Ovary (tissue), 9 donors: ENCODE measurements around the gene NRXN3. TPM values are rescaled to one million over a fixed set of nuclear protein-coding genes. Genes with fewer than 3 reads are reported as not detected.

Experiments
- DNase-seq, 5 donors: peaks; one replicate each; pipeline ENCODE4 v3.0.0-alpha.2; 2019 to 2020
- H3K27ac ChIP-seq, 2 donors: fragments of 200-600 bp; one replicate each; pipeline versions ENCODE4 v1.5.1 to v1.8.0; 2019 to 2022
- H3K27me3 ChIP-seq: fragments of 200-600 bp; one replicate; pipeline ENCODE4 v1.8.0; 2022
- H3K36me3 ChIP-seq: fragments of 200-600 bp; sonication (generic); one replicate; pipeline ENCODE4 v1.5.1; 2019
- H3K4me1 ChIP-seq: one replicate; pipeline ENCODE4 v1.8.1; 2013; ENCODE audit warnings: mild to moderate bottlenecking, moderate library complexity; ENCODE audit not compliant: insufficient read depth
- H3K4me3 ChIP-seq: fragments of 200-600 bp; sonication (generic); one replicate; pipeline ENCODE4 v1.5.1; 2017
- H3K9me3 ChIP-seq, 2 donors: fragments of 200-600 bp in 1 of 2; sonication (generic) in 1 of 2; one replicate each; pipeline versions ENCODE4 v1.5.1 to v1.8.1; 2013 to 2019; ENCODE audit warnings: mild to moderate bottlenecking in 1 of 2, moderate library complexity in 1 of 2
- CTCF ChIP-seq, 3 donors: fragments of 450-650 bp in 2 of 3; fragments of 200-600 bp in 1 of 3; IDR thresholded peaks; one replicate each; pipeline versions ENCODE4 v1.5.1 to v1.8.0; 2016 to 2022; ENCODE audit warnings: antibody characterized with exemption in 3 of 3, mild to moderate bottlenecking in 1 of 3
- EP300 ChIP-seq: sonication (generic); formaldehyde crosslinking; IDR thresholded peaks from one replicate; pipeline ENCODE4 v1.6.1; 2017; ENCODE audit warnings: antibody characterized with exemption
- POLR2A ChIP-seq: fragments of 450-650 bp; IDR thresholded peaks from one replicate; pipeline ENCODE4 v1.6.1; 2017; ENCODE audit warnings: antibody characterized with exemption, mild to moderate bottlenecking, moderate library complexity
- WGBS, 3 donors: extraction: QIAGEN DNeasy Blood & Tissue Kit in 1 of 3; methylation state at CpG; one replicate each; pipeline versions ENCODE4 v1.1.5 to v1.1.7; 2013 to 2017; 5-methylcytosine and 5-hydroxymethylcytosine counted together
- intact Hi-C, 4 donors: fragments of 100-400 bp; cut with DNase I; formaldehyde crosslinking; loops; one replicate each; pipeline versions ENCODE4 v1.11.0 to v1.15.1; 2022 to 2023
- polyA plus RNA-seq, 2 donors: library from polyadenylated mRNA; stranded (reverse); fragments of 200-250 nt in 1 of 2; fragments of 350-450 nt in 1 of 2; fragmentation: Illumina TruSeq in 1 of 2; extraction: RNeasy Lipid Tissue Mini Kit (QIAGEN cat#74804) in 1 of 2; gene quantifications; one replicate each; pipeline ENCODE4 v1.2.3, GENCODE V29; 2013 to 2014
- total RNA-seq, 7 donors: library from RNA; depleted of rRNA in 2 of 7; stranded (reverse); fragments of >200 nt in 2 of 7; fragmentation: NEBNext Ultra II Directional in 3 of 7; extraction: Animal tissue kit (Norgen Biotek cat#: 25700) in 3 of 7; gene quantifications; one replicate each; pipeline versions ENCODE4 v1.1.0 to v1.2.4, GENCODE V29; 2016 to 2023
- donor health status: DM: no; HTN: no; CAD: no; lungs with moderate emphysema.
- donor health status: DM: no; HTN: no; CAD: no.
- donor health status: Bipolar disorder and iron deficiency.
- donor health status: DM: yes; HTN: yes; CAD: no.
- donor health status: DM: no; HTN: no; CAD: no.
- donor health status: DM: yes; HTN: yes; CAD: no.

The NRXN3 gene
- total and polyA plus RNA-seq, 9 donors: 0.28 to 6.2 (median 0.82) TPM

GRCh38 chr14:79417961-79418360, 1247.8 kb downstream of the NRXN3 start:
- intact Hi-C loops: no loop called here

GRCh38 chr14:79418649-79419415, 1248.7 kb downstream of the NRXN3 start:
- H3K27me3 ChIP-seq: no peaks in the 10 kb centered on the region
- DNase-seq: no peak
- H3K4me1 ChIP-seq: no peaks in the 10 kb centered on the region
- H3K27ac ChIP-seq: no peak overlapping the region
- no peaks in the 10 kb centered on the region for H3K9me3 ChIP-seq
- intact Hi-C loops: no loop called here
- H3K4me3 ChIP-seq: no peak overlapping the region
- WGBS, 3 donors: 69 to 83% (median 77%) methylated on average over 5 of the region's 5 CpGs
- H3K36me3 ChIP-seq: no peaks in the 10 kb centered on the region
- TF ChIP-seq CTCF (IDR thresholded peaks at IDR 0.05) (no peak), EP300 (no peak), POLR2A (no peak)

More at GRCh38 chr14:79417961-79418360, 1247.8 kb downstream of the NRXN3 start:
- Histone ChIP-seq H3K27ac (no peak overlapping the region), H3K9me3 (no peaks in the 10 kb centered on the region), H3K4me1 (no peaks in the 10 kb centered on the region), H3K4me3 (no peak overlapping the region), H3K36me3 (no peaks in the 10 kb centered on the region), H3K27me3 (no peaks in the 10 kb centered on the region)
- 72 to 82% (median 79%) methylated on average over 2 of the region's 2 CpGs for WGBS, 3 donors
- DNase-seq: no peak
- no peak for TF ChIP-seq POLR2A
- TF ChIP-seq EP300: no peak
- TF ChIP-seq CTCF (IDR thresholded peaks at IDR 0.05): no peak

- no peaks in the 10 kb centered on the region for H3K4me1 ChIP-seq
- DNase-seq: no peak
- intact Hi-C loops: no loop called here
- H3K4me3 ChIP-seq: no peak overlapping the region
- H3K9me3 ChIP-seq: no peaks in the 10 kb centered on the region
- H3K27ac ChIP-seq: no peak overlapping the region
- H3K36me3 ChIP-seq: no peaks in the 10 kb centered on the region
- no peaks in the 10 kb centered on the region for H3K27me3 ChIP-seq
- 72 to 80% (median 73%) methylated on average over 1 of the region's 1 CpG for WGBS, 3 donors
- TF ChIP-seq CTCF (IDR thresholded peaks at IDR 0.05): no peak
Observed at GRCh38 chr14:79419571-79420327, 1249.6 kb downstream of the NRXN3 start.

- no peak for DNase-seq
- Histone ChIP-seq H3K4me3 (no peak overlapping the region), H3K4me1 (no peaks in the 10 kb centered on the region), H3K27me3 (no peaks in the 10 kb centered on the region), H3K36me3 (no peaks in the 10 kb centered on the region), H3K9me3 (no peaks in the 10 kb centered on the region), H3K27ac (no peak overlapping the region)
- intact Hi-C loops: no loop called here
- TF ChIP-seq CTCF (IDR thresholded peaks at IDR 0.05): no peak
- no peak for TF ChIP-seq EP300
- TF ChIP-seq POLR2A: no peak
- WGBS, 3 donors: 20 to 44% (median 39%) methylated on average over 2 of the region's 2 CpGs
Observed at GRCh38 chr14:79420725-79421124, 1250.6 kb downstream of the NRXN3 start.
